ENCODE results near the gene FGF18. TPM values are rescaled to one million over a fixed set of nuclear protein-coding genes. Genes with fewer than 3 reads are reported as not detected.

FGF18 gene
- total and polyA plus RNA-seq, 4 donors, result 0.08 TPM; not detected in 3

DNA sequence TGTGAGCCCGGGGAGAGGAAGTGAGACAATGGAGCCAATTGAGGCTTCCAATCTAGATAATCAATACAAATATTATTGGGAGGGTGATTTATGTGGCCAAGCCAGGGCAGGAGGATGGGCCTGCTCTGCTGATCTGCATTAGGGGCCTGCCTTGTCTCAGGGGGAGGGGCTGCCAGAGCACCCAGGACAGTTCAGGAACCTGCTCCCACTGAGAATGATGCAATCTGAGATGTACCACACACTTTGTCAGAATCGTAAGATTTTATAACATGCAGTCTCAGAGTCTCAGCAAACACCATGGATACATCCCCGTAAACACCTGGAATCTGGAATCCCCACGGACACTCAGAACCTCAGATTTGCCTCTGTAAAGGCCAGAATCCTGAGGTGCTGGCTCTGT, 19.3 kb downstream of the FGF18 start:
- no peak overlapping the region for H3K4me3 ChIP-seq (ENCODE audit: low read depth in 1 of 3, low read length in 3 of 3)
- TF ChIP-seq TAF1 (conservative IDR thresholded peaks at IDR 0.05) (no peak), HNF4G (IDR thresholded peaks at IDR 0.05) (no peak), GABPA (IDR thresholded peaks at IDR 0.05 in 1 of 2, conservative IDR thresholded peaks at IDR 0.05 in 1 of 2) (no peak), JUND (IDR thresholded peaks at IDR 0.05) (no peak), RXRA (IDR thresholded peaks at IDR 0.05) (no peak), SP1 (IDR thresholded peaks at IDR 0.05) (no peak), NR2F2 (IDR thresholded peaks at IDR 0.05) (no peak), YY1 (IDR thresholded peaks at IDR 0.05) (no peak), EGR1 (IDR thresholded peaks at IDR 0.05; ENCODE audit: low read depth in 2 of 2) (no peak), HNF4A (conservative IDR thresholded peaks at IDR 0.05) (no peak), FOXA2 (IDR thresholded peaks at IDR 0.05) (no peak), FOXA1 (IDR thresholded peaks at IDR 0.05) (no peak)
- TF ChIP-seq, protein P1, sequence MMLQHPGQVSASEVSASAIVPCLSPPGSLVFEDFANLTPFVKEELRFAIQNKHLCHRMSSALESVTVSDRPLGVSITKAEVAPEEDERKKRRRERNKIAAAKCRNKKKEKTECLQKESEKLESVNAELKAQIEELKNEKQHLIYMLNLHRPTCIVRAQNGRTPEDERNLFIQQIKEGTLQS (IDR thresholded peaks at IDR 0.05), result no peak
- TF ChIP-seq, protein P2, sequence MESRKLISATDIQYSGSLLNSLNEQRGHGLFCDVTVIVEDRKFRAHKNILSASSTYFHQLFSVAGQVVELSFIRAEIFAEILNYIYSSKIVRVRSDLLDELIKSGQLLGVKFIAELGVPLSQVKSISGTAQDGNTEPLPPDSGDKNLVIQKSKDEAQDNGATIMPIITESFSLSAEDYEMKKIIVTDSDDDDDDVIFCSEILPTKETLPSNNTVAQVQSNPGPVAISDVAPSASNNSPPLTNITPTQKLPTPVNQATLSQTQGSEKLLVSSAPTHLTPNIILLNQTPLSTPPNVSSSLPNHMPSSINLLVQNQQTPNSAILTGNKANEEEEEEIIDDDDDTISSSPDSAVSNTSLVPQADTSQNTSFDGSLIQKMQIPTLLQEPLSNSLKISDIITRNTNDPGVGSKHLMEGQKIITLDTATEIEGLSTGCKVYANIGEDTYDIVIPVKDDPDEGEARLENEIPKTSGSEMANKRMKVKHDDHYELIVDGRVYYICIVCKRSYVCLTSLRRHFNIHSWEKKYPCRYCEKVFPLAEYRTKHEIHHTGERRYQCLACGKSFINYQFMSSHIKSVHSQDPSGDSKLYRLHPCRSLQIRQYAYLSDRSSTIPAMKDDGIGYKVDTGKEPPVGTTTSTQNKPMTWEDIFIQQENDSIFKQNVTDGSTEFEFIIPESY (IDR thresholded peaks at IDR 0.05), result no peak
- TF ChIP-seq, protein P3, sequence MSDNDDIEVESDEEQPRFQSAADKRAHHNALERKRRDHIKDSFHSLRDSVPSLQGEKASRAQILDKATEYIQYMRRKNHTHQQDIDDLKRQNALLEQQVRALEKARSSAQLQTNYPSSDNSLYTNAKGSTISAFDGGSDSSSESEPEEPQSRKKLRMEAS (IDR thresholded peaks at IDR 0.05), result no peak
- TF ChIP-seq, protein P4, sequence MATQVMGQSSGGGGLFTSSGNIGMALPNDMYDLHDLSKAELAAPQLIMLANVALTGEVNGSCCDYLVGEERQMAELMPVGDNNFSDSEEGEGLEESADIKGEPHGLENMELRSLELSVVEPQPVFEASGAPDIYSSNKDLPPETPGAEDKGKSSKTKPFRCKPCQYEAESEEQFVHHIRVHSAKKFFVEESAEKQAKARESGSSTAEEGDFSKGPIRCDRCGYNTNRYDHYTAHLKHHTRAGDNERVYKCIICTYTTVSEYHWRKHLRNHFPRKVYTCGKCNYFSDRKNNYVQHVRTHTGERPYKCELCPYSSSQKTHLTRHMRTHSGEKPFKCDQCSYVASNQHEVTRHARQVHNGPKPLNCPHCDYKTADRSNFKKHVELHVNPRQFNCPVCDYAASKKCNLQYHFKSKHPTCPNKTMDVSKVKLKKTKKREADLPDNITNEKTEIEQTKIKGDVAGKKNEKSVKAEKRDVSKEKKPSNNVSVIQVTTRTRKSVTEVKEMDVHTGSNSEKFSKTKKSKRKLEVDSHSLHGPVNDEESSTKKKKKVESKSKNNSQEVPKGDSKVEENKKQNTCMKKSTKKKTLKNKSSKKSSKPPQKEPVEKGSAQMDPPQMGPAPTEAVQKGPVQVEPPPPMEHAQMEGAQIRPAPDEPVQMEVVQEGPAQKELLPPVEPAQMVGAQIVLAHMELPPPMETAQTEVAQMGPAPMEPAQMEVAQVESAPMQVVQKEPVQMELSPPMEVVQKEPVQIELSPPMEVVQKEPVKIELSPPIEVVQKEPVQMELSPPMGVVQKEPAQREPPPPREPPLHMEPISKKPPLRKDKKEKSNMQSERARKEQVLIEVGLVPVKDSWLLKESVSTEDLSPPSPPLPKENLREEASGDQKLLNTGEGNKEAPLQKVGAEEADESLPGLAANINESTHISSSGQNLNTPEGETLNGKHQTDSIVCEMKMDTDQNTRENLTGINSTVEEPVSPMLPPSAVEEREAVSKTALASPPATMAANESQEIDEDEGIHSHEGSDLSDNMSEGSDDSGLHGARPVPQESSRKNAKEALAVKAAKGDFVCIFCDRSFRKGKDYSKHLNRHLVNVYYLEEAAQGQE (IDR thresholded peaks at IDR 0.05), result no peak
- no peaks in the 10 kb centered on the region for H3K27me3 ChIP-seq (ENCODE audit: control insufficient read depth in 4 of 4, insufficient read depth in 4 of 4, low read length in 3 of 4)
- H3K27ac ChIP-seq (ENCODE audit: low read depth in 1 of 2, low read length in 2 of 2), result no peak overlapping the region
- WGBS, result 83% methylated on average over 4 of the region's 4 CpGs
- H3K9me3 ChIP-seq (ENCODE audit: control insufficient read depth in 4 of 4, low read length in 3 of 4), result no peaks in the 10 kb centered on the region
- no peak overlapping the region for H3K9ac ChIP-seq (ENCODE audit: low read depth in 1 of 2, low read length in 2 of 2)
- no peaks in the 10 kb centered on the region for H3K36me3 ChIP-seq (ENCODE audit: control insufficient read depth in 4 of 4, insufficient read depth in 3 of 4, low read depth in 1 of 4, low read length in 3 of 4)
- no peaks in the 10 kb centered on the region for H3K4me1 ChIP-seq (ENCODE audit: control insufficient read depth in 4 of 4, insufficient read depth in 4 of 4, low read length in 3 of 4)
- no peak for DNase-seq (ENCODE audit: low spot score)

DNA sequence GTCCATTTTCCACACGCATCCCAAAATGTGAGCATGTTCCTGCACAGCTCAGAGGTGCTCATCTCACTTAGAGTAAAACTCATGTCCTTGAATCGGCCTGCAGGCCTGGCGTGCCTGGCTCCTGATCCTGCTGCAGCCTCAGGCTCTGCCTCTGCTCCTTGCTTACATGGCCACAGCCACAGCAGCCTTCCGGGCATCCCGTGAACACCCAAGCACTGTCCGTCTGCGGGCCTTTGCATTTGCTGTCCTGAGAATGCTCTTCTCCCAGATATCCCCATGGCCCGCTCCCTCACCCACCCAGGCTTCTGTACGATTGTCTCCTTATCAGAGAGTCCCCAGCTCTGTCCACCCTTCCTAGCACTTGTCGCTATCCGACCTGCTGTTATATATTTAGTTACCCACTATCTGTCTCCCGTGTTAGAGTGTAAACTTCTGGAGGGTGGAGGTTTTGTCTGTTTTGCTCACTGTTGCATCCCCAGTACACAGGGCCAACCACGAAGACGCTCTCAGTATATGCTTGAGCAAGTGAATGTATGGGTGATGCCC, 21.9 kb downstream of the FGF18 start:
- no peak overlapping the region for H3K4me3 ChIP-seq (ENCODE audit: low read depth in 1 of 3, low read length in 3 of 3)
- no peaks in the 10 kb centered on the region for H3K9me3 ChIP-seq (ENCODE audit: control insufficient read depth in 4 of 4, low read length in 3 of 4)
- no peak overlapping the region for H3K27ac ChIP-seq (ENCODE audit: low read depth in 1 of 2, low read length in 2 of 2)
- 91% methylated on average over 14 of the region's 14 CpGs for WGBS
- H3K9ac ChIP-seq (ENCODE audit: low read depth in 1 of 2, low read length in 2 of 2), result no peak overlapping the region
- no peaks in the 10 kb centered on the region for H3K27me3 ChIP-seq (ENCODE audit: control insufficient read depth in 4 of 4, insufficient read depth in 4 of 4, low read length in 3 of 4)
- no peaks in the 10 kb centered on the region for H3K36me3 ChIP-seq (ENCODE audit: control insufficient read depth in 4 of 4, insufficient read depth in 3 of 4, low read depth in 1 of 4, low read length in 3 of 4)
- H3K4me1 ChIP-seq (ENCODE audit: control insufficient read depth in 4 of 4, insufficient read depth in 4 of 4, low read length in 3 of 4), result no peaks in the 10 kb centered on the region
- DNase-seq (ENCODE audit: low spot score), result no peak
- TF ChIP-seq RXRA (IDR thresholded peaks at IDR 0.05) (no peak), TAF1 (conservative IDR thresholded peaks at IDR 0.05) (no peak), YY1 (IDR thresholded peaks at IDR 0.05) (no peak), JUND (IDR thresholded peaks at IDR 0.05) (no peak), HNF4A (conservative IDR thresholded peaks at IDR 0.05) (no peak), GABPA (IDR thresholded peaks at IDR 0.05 in 1 of 2, conservative IDR thresholded peaks at IDR 0.05 in 1 of 2) (no peak)
- TF ChIP-seq, protein P1 (IDR thresholded peaks at IDR 0.05), result no peak
- TF ChIP-seq, protein P4 (IDR thresholded peaks at IDR 0.05), result no peak
- TF ChIP-seq, protein P5, sequence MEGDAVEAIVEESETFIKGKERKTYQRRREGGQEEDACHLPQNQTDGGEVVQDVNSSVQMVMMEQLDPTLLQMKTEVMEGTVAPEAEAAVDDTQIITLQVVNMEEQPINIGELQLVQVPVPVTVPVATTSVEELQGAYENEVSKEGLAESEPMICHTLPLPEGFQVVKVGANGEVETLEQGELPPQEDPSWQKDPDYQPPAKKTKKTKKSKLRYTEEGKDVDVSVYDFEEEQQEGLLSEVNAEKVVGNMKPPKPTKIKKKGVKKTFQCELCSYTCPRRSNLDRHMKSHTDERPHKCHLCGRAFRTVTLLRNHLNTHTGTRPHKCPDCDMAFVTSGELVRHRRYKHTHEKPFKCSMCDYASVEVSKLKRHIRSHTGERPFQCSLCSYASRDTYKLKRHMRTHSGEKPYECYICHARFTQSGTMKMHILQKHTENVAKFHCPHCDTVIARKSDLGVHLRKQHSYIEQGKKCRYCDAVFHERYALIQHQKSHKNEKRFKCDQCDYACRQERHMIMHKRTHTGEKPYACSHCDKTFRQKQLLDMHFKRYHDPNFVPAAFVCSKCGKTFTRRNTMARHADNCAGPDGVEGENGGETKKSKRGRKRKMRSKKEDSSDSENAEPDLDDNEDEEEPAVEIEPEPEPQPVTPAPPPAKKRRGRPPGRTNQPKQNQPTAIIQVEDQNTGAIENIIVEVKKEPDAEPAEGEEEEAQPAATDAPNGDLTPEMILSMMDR (IDR thresholded peaks at IDR 0.05; ENCODE audit: low read depth, low read length, missing input control), result no peak
- TF ChIP-seq, protein P3 (IDR thresholded peaks at IDR 0.05), result no peak
